NCI-H774 (cell line): ENCODE measurements around the gene NLE1.
"Not testable (repeated sequence)": the region's sequence is repeated elsewhere in the genome, so short reads cannot be mapped to it uniquely, and the experiment has no call there.

ENCODE experiments used
- DNase-seq: peaks from one replicate; lab custom pipeline; 2025; lab: John Stamatoyannopoulos, UW

Gene NLE1

DNA sequence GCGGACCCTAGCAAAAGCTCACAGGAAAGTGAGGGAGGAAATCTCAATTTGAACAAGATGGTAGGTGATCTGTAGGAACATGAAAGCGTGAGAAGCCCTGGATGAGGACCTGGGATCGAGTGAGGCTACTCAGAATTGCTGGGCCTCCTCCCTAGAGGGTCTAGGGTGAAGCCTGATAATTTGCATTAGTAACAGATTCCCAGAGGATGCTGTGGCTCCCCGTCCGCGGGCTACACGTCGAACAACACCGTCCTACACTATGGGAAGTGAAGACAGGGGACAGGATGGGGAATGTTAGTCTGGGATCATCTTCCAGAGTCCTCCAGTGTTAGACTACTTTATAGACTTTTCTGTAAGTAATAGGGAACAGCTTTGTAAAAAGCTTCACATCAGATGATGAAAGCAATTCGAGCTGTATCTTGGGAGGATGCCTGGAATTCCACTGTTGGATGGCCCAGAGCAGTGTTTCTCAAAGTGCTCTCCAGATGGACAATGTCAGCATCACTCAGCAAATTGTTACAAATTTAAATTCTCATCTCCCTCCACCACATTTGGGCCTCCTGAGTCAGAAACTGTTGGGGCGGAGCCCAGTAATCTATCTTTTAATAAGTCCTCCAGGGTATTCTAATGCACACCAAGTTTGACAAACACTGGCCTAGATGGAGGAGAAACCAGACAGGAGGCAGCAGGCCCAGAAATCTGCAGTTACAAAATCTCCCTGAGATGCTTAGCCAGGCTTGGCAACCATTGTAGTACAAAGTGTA is 14.2 kb downstream of the NLE1 start:
- no peak for DNase-seq

- no peak for DNase-seq
Observed at GRCh38 chr17:35121315-35121714, 20.8 kb downstream of the NLE1 start, which contains the start of gene FNDC8. Gene FNDC8 (plus strand): TSS chr17:35121615. CDS start chr17:35121694, 79 bp downstream.

GRCh38 chr17:35119370-35120165 is 22.5 kb downstream of the NLE1 start, which contains the start of gene RAD51D:
Gene RAD51D (minus strand): TSS chr17:35119860. CDS start chr17:35119613, 247 bp downstream.
- peak; percentile 87 for DNase-seq

DNA sequence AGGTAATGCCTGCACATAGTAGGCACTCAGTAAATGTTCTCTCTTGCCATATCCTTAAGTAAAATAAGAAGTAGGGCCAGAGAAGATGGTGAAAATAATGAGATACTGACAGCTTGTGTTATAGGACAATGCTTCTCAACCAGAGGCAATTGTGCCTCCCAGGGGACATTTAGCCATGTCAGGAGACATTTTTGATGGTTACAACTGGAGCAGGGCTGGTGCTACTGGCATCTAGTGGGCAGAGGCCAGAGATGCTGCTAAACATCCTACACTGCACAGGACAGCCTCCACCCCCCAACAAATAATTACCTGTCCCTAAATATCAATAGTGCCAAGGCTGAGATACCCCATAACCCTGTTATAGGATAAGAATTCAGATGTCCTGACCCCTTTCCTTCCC is 24.1 kb downstream of the NLE1 start:
- DNase-seq, result no peak

GRCh38 chr17:35116845-35117244 is 25.3 kb downstream of the NLE1 start:
- no peak for DNase-seq

- DNase-seq, result not testable (repeated sequence)
Observed at GRCh38 chr17:35110791-35111190, 31.3 kb downstream of the NLE1 start.

GRCh38 chr17:35104844-35105450 is 37.2 kb downstream of the NLE1 start:
- no peak for DNase-seq

DNA sequence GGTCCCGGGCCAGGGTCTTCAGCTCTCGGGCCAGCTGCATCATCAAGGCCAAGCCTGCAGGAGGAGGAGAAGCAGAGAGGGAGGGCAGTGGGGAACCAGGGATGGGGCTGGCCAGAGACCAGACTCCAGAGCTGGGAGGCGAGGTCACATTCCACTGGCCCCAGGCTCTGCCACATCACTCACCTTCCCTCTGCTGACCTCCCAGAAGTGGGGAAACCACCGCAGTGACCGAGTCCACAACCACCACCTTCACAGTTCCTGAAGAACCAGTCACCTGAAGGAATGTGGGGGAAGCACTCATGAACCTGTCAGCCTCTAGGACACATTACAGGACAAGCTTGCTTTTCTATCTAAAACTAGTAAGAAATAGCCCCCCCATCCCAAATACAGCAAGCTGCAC is 38.8 kb downstream of the NLE1 start:
- DNase-seq, result no peak

DNA sequence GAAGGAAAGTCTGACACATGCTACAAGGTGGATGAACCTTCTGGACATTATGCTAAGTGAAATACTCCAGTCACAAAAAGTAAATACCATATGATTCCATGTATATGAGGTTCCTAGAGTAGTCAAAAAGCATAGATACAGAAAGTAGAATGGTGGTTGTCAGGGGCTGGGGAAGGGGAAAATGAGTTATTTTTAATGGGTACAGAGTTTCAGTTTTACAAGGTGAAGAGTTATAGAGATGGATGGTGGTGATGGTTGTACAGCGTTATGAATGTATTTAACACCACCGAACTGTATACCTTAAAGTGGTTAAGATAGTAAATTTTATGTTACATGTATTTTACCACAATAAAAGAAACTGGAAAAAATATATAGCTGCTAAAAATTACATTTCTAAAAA is 40.4 kb downstream of the NLE1 start:
- DNase-seq, result no peak

DNA sequence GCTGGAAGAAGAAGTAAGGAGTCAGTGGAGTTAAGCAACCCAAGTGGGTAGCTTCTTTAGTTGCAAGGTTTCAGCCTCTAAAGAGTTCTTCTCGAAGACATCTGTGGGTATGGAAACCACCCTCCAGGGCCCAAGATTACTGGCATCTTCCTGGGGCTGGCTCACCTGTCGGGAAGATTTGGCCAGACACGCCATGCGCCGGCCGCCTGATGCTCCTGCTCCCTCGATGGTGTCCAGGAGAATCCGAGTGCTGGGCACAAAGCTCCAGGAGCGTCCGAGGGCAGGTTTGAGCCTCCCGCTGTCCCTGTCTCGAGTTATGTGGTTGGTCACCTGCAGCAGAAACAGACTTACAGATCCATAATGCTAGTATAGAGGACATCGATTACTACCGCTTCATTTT is 41.1 kb downstream of the NLE1 start:
- no peak for DNase-seq

GRCh38 chr17:35099908-35100307 is 42.2 kb downstream of the NLE1 start:
- no peak for DNase-seq

DNA sequence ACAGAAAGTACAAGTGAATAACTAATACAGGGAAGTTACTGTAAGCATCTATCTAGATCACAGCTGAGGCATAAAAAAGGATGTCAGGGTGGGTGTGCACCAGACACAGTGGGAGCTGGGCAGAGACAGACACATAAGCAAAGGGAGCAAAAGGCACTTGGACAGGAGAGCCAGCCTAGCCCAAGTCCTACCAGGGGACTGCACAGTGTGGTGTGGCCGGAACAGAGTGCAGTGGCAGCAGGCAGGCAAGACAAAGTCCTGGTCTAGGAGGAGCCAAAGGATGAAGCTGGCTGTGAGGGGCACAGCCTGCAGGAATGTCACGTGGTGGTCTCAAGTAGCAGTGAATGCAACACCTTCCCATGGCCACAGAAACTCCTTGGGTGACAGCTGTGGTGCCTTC is 44.3 kb downstream of the NLE1 start:
- no peak for DNase-seq

- DNase-seq, result no peak
Observed at GRCh38 chr17:35095741-35096140, 46.4 kb downstream of the NLE1 start.

DNA sequence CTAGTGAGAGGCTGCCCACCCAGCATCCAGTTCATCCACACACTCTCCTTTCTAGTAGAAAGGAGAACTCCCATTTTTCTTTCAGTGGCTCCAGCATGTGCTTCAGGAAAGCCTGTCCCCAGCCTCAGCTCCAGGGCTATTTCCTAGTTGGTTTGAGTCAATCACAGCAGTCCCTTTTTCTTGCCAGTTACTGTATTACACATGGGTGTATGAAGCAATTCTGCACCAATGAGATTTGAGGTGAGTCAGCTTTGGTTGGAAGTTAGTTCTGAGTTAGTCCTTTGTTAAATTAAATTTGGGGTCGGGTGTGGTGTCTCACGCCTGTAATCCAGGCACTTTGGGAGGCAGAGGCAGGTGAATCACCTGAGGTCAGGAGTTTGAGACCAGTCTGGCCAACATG is 47.2 kb downstream of the NLE1 start:
- no peak for DNase-seq

DNA sequence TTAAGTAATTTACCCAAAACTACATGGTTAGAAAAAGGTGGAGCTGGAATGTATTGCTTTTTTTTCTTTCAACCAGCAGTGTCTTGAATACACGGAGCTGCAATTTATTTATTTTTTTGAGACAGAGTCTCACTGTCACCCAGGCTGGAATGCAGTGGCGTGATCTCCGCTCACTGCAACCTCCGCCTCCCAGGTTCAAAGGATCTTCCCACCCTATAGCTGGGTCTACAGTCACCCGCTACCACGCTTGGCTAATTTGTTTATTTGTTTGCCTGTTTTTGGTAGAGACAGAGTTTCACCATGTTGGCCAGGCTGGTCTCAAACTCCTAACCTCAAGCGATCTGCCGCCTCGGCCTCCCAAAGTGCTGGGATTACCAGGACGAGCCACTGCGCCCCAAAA is 51.4 kb downstream of the NLE1 start:
- DNase-seq, result not testable (repeated sequence)

DNA sequence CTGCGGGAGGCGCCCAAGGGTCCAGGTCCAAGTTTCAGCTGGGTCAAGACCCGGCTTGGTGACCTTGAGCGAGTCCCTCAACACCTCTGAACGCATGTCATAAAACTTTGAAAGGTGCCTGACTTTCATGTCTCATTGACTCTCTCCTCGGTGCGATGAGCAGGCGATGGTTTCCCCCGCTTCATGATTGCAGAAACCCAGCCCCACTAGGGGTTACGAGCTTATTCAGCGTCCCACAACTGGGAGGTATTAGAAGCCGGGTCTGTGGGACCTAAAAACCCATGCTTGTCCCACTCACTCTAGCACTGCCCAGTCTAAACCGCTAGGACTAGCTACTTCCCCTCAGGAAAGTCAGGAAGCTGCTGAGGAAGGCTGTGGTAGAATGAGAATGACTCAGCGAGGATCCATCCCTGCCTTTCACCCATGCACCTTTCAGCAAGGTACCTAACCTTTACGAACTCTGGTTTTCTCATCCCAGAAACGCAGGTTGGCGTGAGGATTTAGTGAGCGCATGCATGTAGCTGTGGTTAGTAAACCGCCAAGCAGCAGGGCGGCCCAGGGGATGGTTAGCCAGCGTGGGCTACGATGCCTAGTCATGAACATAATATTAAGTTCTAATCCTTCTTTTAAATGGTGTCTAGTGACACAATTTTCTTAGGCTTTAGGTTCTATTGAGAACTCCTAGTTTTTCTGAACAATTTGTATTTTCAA is 52.4 kb downstream of the NLE1 start:
- DNase-seq, result peak; percentile 46

DNA sequence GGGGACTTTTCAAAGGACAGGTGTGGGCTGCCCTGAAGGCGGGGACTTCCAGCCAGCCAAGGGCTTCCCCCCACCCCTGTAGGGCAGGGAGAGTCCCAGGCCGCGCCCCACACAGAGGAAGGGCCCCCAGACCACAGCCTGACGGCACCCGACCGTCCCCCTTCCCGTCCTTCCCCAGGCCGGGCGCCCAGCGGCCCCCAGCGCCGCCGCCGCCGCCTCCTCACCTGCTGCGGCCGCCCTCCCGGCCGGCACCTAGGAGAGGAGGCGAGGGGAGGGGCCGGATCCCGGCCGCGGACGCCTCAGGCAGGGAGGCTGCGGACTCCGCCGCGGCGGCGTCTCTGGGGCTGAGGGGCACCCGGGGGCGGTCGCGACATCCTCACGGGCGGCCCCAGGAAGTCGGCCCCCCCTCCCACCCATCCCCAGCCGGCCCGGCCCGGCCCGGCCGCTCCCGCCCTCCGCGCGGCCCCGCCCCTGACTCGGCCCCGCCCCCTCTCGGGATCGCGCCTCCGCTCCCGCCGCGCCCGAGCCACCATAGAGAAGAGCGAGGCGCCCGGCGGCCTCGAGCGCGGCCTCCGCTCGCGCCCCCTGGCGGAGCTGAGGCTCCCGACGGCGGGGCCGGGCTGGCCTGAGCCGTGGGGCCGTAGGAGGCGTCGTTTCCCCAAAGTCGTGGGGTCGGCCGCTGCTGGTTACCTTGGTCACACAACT is 53.1 kb downstream of the NLE1 start:
- DNase-seq, result peak; percentile 92

- DNase-seq, result peak; percentile 35
Observed at GRCh38 chr17:35088356-35088880, 53.7 kb downstream of the NLE1 start.

DNA sequence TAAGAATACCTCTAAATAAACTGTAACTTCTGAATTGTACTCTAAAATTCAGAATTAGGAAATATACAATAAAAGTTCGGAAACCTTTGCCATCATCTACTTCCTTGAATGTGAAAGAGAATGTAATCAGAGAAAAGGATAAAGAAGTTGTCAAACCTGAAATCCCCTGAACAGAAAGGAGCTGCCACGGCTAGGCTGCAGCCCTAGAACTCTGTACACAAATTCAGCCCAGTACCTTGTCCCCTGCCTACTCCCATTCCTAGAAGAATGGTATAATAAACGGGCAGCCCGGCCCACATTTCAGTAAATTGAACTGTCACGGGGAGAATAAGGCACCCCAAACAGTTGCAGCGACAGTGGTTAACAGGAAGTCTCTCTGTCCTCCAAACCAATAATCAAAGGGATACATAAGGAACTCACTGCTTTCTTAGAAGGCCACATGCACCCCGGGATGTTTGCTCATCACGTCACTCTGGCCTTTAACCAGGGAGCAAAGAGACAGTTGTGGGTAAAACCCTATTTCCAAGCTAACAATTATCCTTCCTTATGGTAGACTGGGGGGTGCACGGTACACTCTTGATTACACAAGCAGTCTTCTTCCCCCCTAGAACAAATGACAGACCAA is 54.3 kb downstream of the NLE1 start:
- no peak for DNase-seq

DNA sequence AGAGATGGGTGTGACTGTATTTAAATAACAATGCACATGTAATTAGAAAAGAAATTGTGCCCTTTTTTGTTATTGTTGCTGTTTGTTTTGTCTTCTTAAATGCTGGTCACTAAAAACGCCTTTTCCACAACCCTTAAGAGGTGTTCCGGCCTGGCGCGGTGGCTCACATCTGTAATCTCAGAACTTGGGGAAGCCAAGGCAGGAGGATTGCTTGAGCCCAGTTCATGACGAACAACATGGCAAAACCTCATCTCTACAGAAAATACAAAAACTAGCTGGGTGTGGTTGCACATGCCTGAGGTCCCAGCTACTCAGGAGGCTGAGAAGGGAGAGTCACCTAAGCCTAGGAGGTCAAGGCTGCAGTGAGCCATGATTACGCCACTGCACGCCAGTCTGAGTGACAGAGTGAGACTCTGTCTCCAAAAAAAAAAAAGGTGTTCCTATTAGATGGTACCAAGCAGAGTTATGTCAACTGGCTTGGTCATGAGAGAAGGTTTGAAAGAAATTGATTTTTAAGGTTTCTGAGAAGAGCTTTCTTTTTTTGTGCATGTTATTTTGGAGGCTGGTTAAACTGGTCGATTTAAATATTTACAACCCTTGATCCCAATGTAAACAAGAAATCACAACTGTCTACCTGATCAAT is 55.1 kb downstream of the NLE1 start:
- DNase-seq, result no peak
